ENCODE data around the gene NME7. TPM values are rescaled to one million over a fixed set of nuclear protein-coding genes. Genes with fewer than 3 reads are reported as not detected.

NME7 gene
- total RNA-seq, 1 experiment from 2014 or later = 9.0 TPM

DNA sequence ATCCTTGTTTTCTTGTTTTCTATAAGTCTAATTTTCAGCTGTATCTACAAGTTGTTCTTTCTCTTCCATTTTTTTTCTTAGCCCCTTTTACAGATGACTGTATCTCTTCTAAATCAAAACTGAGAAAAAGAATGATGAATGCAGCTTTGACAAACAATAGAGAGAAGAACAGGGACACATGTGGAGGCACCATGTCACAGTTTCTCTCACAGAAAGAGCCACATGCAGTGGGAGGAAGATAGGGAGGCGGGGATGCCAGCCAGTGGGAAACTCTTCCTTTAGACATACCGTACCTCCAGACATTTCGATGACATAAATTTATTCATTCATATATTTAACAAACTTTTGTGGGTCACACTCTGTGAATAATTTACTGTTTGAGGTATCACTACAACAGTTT, 45.5 kb downstream of the NME7 start:
- Mint-ChIP-seq H3K36me3 (ENCODE audit: insufficient read depth, unreplicated experiment) (no peaks in the 10 kb centered on the region), H3K4me3 (ENCODE audit: unreplicated experiment) (no peak overlapping the region), H3K9me3 (ENCODE audit: unreplicated experiment) (no peaks in the 10 kb centered on the region), H3K27me3 (ENCODE audit: insufficient read depth, unreplicated experiment) (no peaks in the 10 kb centered on the region), H3K27ac (ENCODE audit: unreplicated experiment) (no peak overlapping the region), H3K4me1 (ENCODE audit: low read depth, unreplicated experiment) (no peaks in the 10 kb centered on the region)
- H3K4me3 ChIP-seq (ENCODE audit: low read depth, low read length) = no peak overlapping the region
- H3K27me3 ChIP-seq (replicated peaks; ENCODE audit: control insufficient read depth, insufficient read depth, low read length) = no peaks in the 10 kb centered on the region
- ChIA-PET CTCF (no interaction called here), POLR2A (no interaction called here)
- no TSS peak for BruUV-seq (replicated peaks)
- TF ChIP-seq, protein P1, sequence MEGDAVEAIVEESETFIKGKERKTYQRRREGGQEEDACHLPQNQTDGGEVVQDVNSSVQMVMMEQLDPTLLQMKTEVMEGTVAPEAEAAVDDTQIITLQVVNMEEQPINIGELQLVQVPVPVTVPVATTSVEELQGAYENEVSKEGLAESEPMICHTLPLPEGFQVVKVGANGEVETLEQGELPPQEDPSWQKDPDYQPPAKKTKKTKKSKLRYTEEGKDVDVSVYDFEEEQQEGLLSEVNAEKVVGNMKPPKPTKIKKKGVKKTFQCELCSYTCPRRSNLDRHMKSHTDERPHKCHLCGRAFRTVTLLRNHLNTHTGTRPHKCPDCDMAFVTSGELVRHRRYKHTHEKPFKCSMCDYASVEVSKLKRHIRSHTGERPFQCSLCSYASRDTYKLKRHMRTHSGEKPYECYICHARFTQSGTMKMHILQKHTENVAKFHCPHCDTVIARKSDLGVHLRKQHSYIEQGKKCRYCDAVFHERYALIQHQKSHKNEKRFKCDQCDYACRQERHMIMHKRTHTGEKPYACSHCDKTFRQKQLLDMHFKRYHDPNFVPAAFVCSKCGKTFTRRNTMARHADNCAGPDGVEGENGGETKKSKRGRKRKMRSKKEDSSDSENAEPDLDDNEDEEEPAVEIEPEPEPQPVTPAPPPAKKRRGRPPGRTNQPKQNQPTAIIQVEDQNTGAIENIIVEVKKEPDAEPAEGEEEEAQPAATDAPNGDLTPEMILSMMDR (IDR thresholded peaks at IDR 0.05; ENCODE audit: insufficient read depth in 1 of 2, low read depth in 1 of 2, low read length in 1 of 2, severe bottlenecking in 1 of 2, unreplicated experiment in 1 of 2) = no peak
- intact Hi-C loops (cut with micrococcal nuclease; ENCODE audit: unreplicated experiment) = no loop called here
- H3K9me3 ChIP-seq = no peaks in the 10 kb centered on the region
- no peaks in the 10 kb centered on the region for H3K4me1 ChIP-seq
- no peak for DNase-seq
- H3K36me3 ChIP-seq (ENCODE audit: control insufficient read depth, insufficient read depth, low read length) = no peaks in the 10 kb centered on the region

GRCh38 chr1:169321539-169321938, 46.1 kb downstream of the NME7 start:
- ChIA-PET CTCF (no interaction called here), POLR2A (no interaction called here)
- DNase-seq = no peak
- H3K27ac Mint-ChIP-seq (ENCODE audit: unreplicated experiment) = no peak overlapping the region
- Histone ChIP-seq H3K27me3 (replicated peaks; ENCODE audit: control insufficient read depth, insufficient read depth, low read length) (no peaks in the 10 kb centered on the region), H3K9me3 (no peaks in the 10 kb centered on the region), H3K4me1 (no peaks in the 10 kb centered on the region), H3K36me3 (ENCODE audit: control insufficient read depth, insufficient read depth, low read length) (no peaks in the 10 kb centered on the region), H3K4me3 (ENCODE audit: low read depth, low read length) (no peak overlapping the region)
- H3K36me3 Mint-ChIP-seq (ENCODE audit: insufficient read depth, unreplicated experiment) = no peaks in the 10 kb centered on the region
- H3K27me3 Mint-ChIP-seq (ENCODE audit: insufficient read depth, unreplicated experiment) = no peaks in the 10 kb centered on the region
- H3K4me3 Mint-ChIP-seq (ENCODE audit: unreplicated experiment) = no peak overlapping the region
- peaks cover 4% of the 10 kb centered on the region for H3K4me1 Mint-ChIP-seq (ENCODE audit: low read depth, unreplicated experiment)
- H3K9me3 Mint-ChIP-seq (ENCODE audit: unreplicated experiment) = no peaks in the 10 kb centered on the region
- BruUV-seq (replicated peaks) = no TSS peak
- intact Hi-C loops (cut with micrococcal nuclease; ENCODE audit: unreplicated experiment) = no loop called here
- TF ChIP-seq, protein P1 (IDR thresholded peaks at IDR 0.05; ENCODE audit: insufficient read depth in 1 of 2, low read depth in 1 of 2, low read length in 1 of 2, severe bottlenecking in 1 of 2, unreplicated experiment in 1 of 2) = no peak

GRCh38 chr1:169318536-169319244, 48.9 kb downstream of the NME7 start:
- H3K4me3 Mint-ChIP-seq (ENCODE audit: unreplicated experiment) = no peak overlapping the region
- H3K9me3 Mint-ChIP-seq (ENCODE audit: unreplicated experiment) = no peaks in the 10 kb centered on the region
- no TSS peak for BruUV-seq (replicated peaks)
- H3K27ac Mint-ChIP-seq (ENCODE audit: unreplicated experiment) = no peak overlapping the region
- CTCF ChIA-PET = no interaction called here
- H3K36me3 Mint-ChIP-seq (ENCODE audit: insufficient read depth, unreplicated experiment) = no peaks in the 10 kb centered on the region
- Histone ChIP-seq H3K4me1 (no peaks in the 10 kb centered on the region), H3K27me3 (replicated peaks; ENCODE audit: control insufficient read depth, insufficient read depth, low read length) (no peaks in the 10 kb centered on the region), H3K9me3 (no peaks in the 10 kb centered on the region), H3K4me3 (ENCODE audit: low read depth, low read length) (no peak overlapping the region), H3K36me3 (ENCODE audit: control insufficient read depth, insufficient read depth, low read length) (no peaks in the 10 kb centered on the region)
- DNase-seq = no peak
- intact Hi-C loops (cut with micrococcal nuclease; ENCODE audit: unreplicated experiment) = no loop called here
- POLR2A ChIA-PET = no interaction called here
- H3K4me1 Mint-ChIP-seq (ENCODE audit: low read depth, unreplicated experiment) = peaks cover 8% of the 10 kb centered on the region
- H3K27me3 Mint-ChIP-seq (ENCODE audit: insufficient read depth, unreplicated experiment) = no peaks in the 10 kb centered on the region
- TF ChIP-seq, protein P1 (IDR thresholded peaks at IDR 0.05; ENCODE audit: insufficient read depth in 1 of 2, low read depth in 1 of 2, low read length in 1 of 2, severe bottlenecking in 1 of 2, unreplicated experiment in 1 of 2) = no peak
